Kidney epithelial cell (primary cell): Measurements from ENCODE around the gene C3. TPM values are rescaled to one million over a fixed set of nuclear protein-coding genes. Genes with fewer than 3 reads are reported as not detected.

Source experiments
- DNase-seq: peaks from one replicate; pipeline ENCODE4 v3.0.0-alpha.2; 2010; ENCODE audit warnings: low read depth
- H3K27me3 ChIP-seq: 2 replicates; pipeline ENCODE4 v1.6.0; 2011; ENCODE audit warnings: low read length; ENCODE audit not compliant: control insufficient read depth, insufficient read depth
- H3K36me3 ChIP-seq: 2 replicates; pipeline ENCODE4 v1.5.1; 2011; ENCODE audit warnings: low read length; ENCODE audit not compliant: control insufficient read depth, insufficient read depth
- H3K4me3 ChIP-seq: 2 replicates; pipeline ENCODE4 v1.5.1; 2011; ENCODE audit warnings: low read depth, mild to moderate bottlenecking, control low read depth, low read length
- CTCF ChIP-seq: IDR thresholded peaks from 2 replicates; pipeline ENCODE4 v1.5.1; 2011; ENCODE audit warnings: mild to moderate bottlenecking, moderate library complexity, low read length, control low read depth, inconsistent platforms; ENCODE audit not compliant: insufficient read depth, poor library complexity, severe bottlenecking
- total RNA-seq: library from RNA; depleted of rRNA; stranded (reverse); fragments of >200 nt; gene quantifications from 2 replicates; pipeline ENCODE4 v1.2.3, GENCODE V29; 2015

The C3 gene
- total RNA-seq, 1 donor from 2014 or later: 58.5 TPM

- DNase-seq: no peak
Measured at GRCh38 chr19:6723108-6723618, 2.7 kb upstream of the C3 start.

GRCh38 chr19:6721773-6722172 is 1.3 kb upstream of the C3 start:
- H3K27me3 ChIP-seq: no peaks in the 10 kb centered on the region
- H3K4me3 ChIP-seq: no peak overlapping the region
- no peaks in the 10 kb centered on the region for H3K36me3 ChIP-seq
- no peak for TF ChIP-seq CTCF
- no peak for DNase-seq

More at GRCh38 chr19:6723108-6723618, 2.7 kb upstream of the C3 start:
- no peak overlapping the region for H3K4me3 ChIP-seq
- H3K27me3 ChIP-seq: no peaks in the 10 kb centered on the region
- no peaks in the 10 kb centered on the region for H3K36me3 ChIP-seq
- no peak for TF ChIP-seq CTCF

- H3K36me3 ChIP-seq: no peaks in the 10 kb centered on the region
- no peak for DNase-seq
- no peak for TF ChIP-seq CTCF
- H3K27me3 ChIP-seq: no peaks in the 10 kb centered on the region
- no peak overlapping the region for H3K4me3 ChIP-seq
Measured at GRCh38 chr19:6721138-6721474, 656 bp upstream of the C3 start.

GRCh38 chr19:6719992-6720368 is 470 bp downstream of the C3 start:
- H3K27me3 ChIP-seq: no peaks in the 10 kb centered on the region
- no peak for DNase-seq
- no peaks in the 10 kb centered on the region for H3K36me3 ChIP-seq
- no peak for TF ChIP-seq CTCF
- H3K4me3 ChIP-seq: no peak overlapping the region

- no peak overlapping the region for H3K4me3 ChIP-seq
- no peak for DNase-seq
- no peaks in the 10 kb centered on the region for H3K27me3 ChIP-seq
- TF ChIP-seq CTCF: no peak
- no peaks in the 10 kb centered on the region for H3K36me3 ChIP-seq
Measured at GRCh38 chr19:6719540-6719861, 949 bp downstream of the C3 start.

- Histone ChIP-seq H3K4me3 (no peak overlapping the region), H3K27me3 (no peaks in the 10 kb centered on the region), H3K36me3 (no peaks in the 10 kb centered on the region)
- TF ChIP-seq CTCF: no peak
- no peak for DNase-seq
Measured at GRCh38 chr19:6718741-6719539, 1.5 kb downstream of the C3 start.
